Measurements from ENCODE around the gene JPH4.

The JPH4 gene

GRCh38 chr14:23568600-23569331 lies 9.8 kb downstream of the JPH4 start:
- peak overlapping the region; percentile 88 for H3K27ac ChIP-seq
- peak; percentile 34 for TF ChIP-seq CTCF (conservative IDR thresholded peaks at IDR 0.05)

GRCh38 chr14:23568021-23568599 lies 10.5 kb downstream of the JPH4 start:
- peak overlapping the region; percentile 88 for H3K27ac ChIP-seq
- TF ChIP-seq CTCF (conservative IDR thresholded peaks at IDR 0.05), result no peak

- peak within 1 kb of the TSS; percentile 88 for H3K27ac ChIP-seq
- TF ChIP-seq CTCF (conservative IDR thresholded peaks at IDR 0.05), result no peak
Observed at GRCh38 chr14:23567186-23568020, 11.2 kb downstream of the JPH4 start, which contains the start of gene AP1G2. TSS of gene AP1G2 (minus strand) at chr14:23567791. CDS start at chr14:23567314, 477 bp downstream.

- H3K27ac ChIP-seq, result peak overlapping the region; percentile 88
- TF ChIP-seq CTCF (conservative IDR thresholded peaks at IDR 0.05), result no peak
Observed at GRCh38 chr14:23566778-23567185, 11.8 kb downstream of the JPH4 start.

GRCh38 chr14:23566112-23566777 lies 12.3 kb downstream of the JPH4 start:
- H3K27ac ChIP-seq, result peak overlapping the region; percentile 88
- no peak for TF ChIP-seq CTCF (conservative IDR thresholded peaks at IDR 0.05)

- H3K27ac ChIP-seq, result no peak overlapping the region
- TF ChIP-seq CTCF (conservative IDR thresholded peaks at IDR 0.05), result no peak
Observed at GRCh38 chr14:23565626-23566025, 13.0 kb downstream of the JPH4 start.
